Inflammatory macrophage treated with lipopolysaccharide for 4 hours (primary cell): Measurements from ENCODE around the gene ZNF43.
"Not testable (repeated sequence)": the region's sequence is repeated elsewhere in the genome, so short reads cannot be mapped to it uniquely, and the experiment has no call there.

Experiments
- DNase-seq: peaks from one replicate; pipeline ENCODE4 v3.0.0-alpha.2; 2020

Gene ZNF43

DNA sequence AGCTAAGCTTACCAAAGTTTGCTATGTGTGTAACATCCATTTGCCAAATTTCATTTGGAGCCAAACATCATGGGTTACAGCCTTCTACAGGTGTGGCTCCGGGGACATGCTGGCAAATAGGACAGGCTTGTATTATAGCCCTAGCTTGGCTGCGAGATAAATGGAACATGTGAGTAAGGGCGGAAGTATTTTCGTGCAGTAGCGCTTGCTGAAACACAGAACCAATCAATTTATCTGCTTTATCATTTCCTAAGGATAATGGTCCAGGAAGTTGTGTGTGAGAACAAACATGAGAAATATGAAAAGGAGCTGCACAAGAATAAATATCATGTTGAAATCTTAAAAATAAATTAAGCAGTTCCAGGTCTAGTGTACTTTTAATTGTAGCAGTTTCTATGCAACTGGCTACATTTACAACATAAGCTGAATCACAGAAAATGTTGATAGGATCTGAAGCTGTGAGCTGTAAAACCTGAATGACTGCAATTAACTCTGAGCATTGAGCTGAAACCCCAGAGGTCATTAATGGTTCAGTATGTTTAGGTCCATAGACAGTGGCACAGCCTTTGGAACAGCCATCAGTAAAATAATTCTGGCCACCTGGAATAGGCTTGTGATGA, 46.4 kb downstream of the ZNF43 start:
- no peak for DNase-seq

DNA sequence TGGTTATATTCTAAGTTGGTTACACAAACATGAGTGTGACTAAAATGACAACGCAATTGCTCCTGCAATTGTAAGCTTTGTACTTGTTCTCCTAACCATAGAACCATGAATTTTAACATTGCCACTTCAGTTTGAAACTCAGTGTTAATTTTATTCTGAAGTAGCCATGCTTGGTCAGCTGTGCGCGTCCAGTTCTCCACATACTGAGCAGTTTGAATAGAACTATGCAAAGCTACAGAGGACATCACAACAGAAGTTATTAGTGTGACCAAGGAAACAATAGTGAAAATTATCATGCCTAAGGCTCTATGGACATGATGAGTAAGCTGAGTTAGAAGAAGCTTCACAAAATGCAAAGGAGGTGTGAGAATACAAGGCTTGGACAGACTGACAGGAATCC, 49.0 kb downstream of the ZNF43 start:
- no peak for DNase-seq

DNA sequence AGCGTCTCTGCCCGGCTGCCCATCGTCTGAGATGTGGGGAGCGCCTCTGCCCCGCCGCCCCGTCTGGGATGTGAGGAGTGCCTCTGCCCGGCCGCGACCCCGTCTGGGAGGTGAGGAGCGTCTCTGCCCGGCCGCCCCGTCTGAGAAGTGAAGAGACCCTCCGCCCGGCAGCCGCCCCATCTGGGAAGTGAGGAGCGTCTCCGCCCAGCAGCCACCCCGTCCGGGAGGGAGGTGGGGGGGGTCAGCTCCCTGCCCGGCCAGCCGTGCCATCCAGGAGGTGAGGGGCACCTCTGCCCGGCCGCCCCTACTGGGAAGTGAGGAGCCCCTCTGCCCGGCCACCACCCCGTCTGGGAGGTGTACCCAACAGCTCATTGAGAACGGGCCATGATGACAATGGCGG, 60.2 kb downstream of the ZNF43 start:
- DNase-seq, result not testable (repeated sequence)

DNA sequence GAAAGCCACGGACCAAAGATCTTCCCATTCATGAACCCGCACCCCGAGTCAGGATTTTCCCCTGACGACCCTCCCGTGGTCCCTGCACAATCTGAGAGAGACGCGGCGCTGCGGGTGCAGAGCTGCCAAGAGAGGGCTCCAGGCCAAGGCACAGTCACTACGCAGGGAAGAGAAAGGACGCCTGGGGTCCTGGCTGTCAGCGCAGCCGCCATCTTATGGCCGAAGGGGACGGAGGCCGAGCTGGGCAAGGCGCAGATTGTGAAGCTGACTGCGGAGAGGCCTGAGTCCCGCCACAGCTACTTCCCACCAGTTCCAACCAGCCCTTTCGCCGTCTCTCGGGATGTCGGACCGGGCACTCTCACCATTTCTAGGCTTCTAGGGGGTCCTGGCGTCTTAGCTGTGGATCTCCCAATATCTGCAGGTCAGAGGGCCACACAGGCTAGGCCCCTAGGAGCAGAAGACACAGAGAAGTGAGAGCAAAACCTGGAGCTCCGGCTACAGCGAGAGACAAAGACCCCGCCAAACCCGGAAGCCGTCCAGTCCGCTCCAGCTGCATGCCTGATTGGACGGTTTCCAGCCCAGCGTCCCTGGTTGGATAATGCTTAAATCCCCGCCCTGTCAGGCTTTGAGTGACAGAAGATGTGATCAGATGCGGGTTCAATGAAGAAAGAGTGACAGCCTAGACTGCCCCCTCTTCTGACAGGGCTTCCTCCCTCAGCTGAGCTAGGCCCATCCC, 68.7 kb downstream of the ZNF43 start, which contains the start of gene ZNF100:
Gene ZNF100 (minus strand): TSS at position 515 of the 736 bp plus-strand sequence. CDS start 150 bp downstream, at position 365.
- peak; percentile 94 for DNase-seq

DNA sequence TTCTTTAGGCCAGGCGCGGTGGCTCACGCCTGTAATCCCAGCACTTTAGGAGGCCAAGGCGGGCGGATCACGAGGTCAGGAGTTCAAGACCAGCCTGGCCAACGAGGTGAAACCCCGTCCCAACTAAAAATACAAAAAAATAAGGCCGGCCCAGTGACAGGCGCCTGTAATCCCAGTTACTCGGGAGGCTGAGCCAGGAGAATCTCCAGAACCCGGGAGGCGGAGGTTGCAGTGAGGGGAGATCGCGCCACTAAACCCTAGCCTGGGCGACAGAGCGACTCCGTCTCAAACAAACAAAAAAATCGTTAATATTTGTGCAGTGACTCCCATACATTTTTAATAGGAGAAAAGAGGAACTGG, 69.3 kb downstream of the ZNF43 start:
- DNase-seq, result not testable (repeated sequence)

DNA sequence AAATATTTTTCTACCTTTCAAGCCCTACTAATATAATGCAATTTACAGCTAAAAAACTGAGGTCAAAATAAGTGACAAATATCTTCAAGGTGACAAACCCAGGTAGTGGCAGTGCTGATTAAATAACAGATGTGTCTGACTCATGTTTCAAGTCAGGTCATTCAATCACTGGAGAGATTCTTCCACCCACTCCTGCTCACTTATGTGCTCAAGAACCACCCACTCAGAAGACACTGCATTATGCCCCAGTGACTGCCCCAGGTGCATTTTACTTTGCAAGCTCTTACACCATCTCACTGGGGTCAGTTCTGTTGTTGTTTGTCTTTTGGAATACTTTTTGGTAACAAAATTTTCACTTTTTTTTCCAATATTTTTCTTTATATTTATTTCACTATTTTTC, 70.8 kb downstream of the ZNF43 start:
- no peak for DNase-seq

DNA sequence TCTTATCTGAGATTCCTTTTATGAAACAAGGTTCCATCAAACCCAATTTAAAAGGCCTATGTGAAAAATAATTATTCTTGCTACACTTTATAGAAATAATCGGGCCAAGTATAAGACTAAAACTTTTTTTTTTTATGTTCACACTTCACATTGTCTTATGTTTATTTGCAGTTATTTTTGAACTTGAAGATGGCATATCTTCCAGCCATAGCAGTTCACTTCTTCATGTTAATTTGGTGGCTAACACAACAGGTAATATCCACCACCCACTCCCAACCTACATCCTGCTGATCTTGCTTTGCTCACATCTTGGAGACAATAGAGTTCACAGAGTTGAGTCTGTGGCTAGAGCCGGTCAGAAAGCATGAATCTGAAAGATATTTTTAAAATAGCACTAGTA, 74.4 kb downstream of the ZNF43 start:
- not testable (repeated sequence) for DNase-seq

DNA sequence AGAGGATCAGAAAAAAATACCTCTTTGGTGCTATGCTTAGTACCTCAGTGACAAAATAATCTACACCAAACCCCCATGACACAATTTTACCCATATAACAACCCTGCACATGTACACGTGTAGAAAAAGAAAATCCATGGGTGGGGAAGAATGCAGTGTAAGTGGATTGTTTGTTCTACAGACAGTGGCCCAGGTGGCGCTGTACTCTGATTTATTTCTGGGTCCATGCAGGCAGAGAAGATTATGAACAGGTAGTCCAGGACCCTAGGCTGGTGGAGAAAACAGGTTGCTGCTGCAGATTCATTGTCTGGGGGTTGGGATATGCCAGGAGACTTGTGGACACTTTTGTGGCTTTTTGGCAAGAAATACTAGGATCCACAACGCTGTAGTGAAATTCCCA, 77.7 kb downstream of the ZNF43 start:
- no peak for DNase-seq

DNA sequence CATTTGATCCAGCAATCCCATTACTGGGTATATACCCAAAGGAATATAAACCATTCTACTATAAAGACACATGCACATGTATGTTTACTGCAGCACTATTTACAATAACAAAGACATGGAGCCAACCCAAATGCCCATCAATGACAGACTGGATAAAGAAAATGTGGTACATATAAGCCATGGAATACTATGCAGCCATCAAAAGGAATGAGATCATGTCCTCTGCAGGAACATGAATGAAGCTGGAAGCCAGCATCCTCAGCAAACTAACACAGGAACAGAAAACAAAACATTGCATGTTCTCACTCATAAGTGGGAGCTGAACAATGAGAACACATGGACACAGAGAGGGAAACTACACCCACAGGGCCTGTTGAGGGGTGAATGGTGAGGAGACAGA, 80.4 kb downstream of the ZNF43 start:
- not testable (repeated sequence) for DNase-seq
